K562 (cell line): ENCODE data around the gene TRIM23.

Experiments
- CTCF ChIP-seq, 3 experiments: IDR thresholded peaks in 2 of 3; conservative IDR thresholded peaks in 1 of 3; 2 replicates each; pipeline ENCODE4 v1.5.1; 2011 to 2012; ENCODE audit warnings: low read length in 3 of 3, mild to moderate bottlenecking in 3 of 3, control low read depth in 2 of 3, improper control_type of control experiment in 1 of 3, inconsistent platforms in 1 of 3, low read depth in 1 of 3, mixed read lengths in 1 of 3, moderate library complexity in 1 of 3; ENCODE audit not compliant: insufficient read depth in 2 of 3
- FOXK1 ChIP-seq: sonication (generic); formaldehyde crosslinking; IDR thresholded peaks from 2 replicates; pipeline ENCODE4 v1.8.0; 2022; ENCODE audit warnings: missing genetic modification reagents, mild to moderate bottlenecking, borderline replicate concordance
- MAZ ChIP-seq, 2 experiments: fragments of 450-650 bp in 1 of 2; sonication (generic) in 1 of 2; formaldehyde crosslinking; IDR thresholded peaks in 1 of 2; conservative IDR thresholded peaks in 1 of 2; 2 replicates each; pipeline versions ENCODE4 v1.4.0 to v1.5.0; 2020; ENCODE audit warnings: mild to moderate bottlenecking in 1 of 2, missing genetic modification reagents in 1 of 2
- POLR2AphosphoS5 ChIP-seq: IDR thresholded peaks from 2 replicates; pipeline ENCODE4 v1.6.1; 2011; ENCODE audit warnings: mild to moderate bottlenecking, low read depth, low read length, moderate library complexity; ENCODE audit not compliant: control insufficient read depth, insufficient read depth

DNA sequence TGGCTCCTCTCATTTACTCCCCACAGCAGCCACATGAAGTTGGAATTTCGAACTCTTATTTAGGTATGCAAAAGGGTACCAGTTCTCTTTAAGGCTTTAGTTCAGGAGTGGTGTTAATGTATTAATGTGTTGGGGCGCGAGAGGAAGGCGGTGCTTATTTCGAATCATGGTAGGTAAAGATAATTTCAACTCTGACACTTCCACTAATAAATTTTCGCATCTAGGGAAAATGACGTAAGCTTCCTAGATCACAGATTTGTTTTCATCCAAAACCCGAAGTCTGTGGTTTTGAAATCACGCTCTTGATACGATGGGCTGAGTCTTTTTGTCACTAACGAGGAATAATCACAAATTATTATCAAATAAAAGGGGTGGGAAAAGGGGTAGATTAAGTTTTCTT lies 60.4 kb downstream of the TRIM23 start:
- no peak for TF ChIP-seq POLR2AphosphoS5
- TF ChIP-seq FOXK1, result no peak
- no peak for TF ChIP-seq MAZ (CRISPR knock-in tag; conservative IDR thresholded peaks at IDR 0.05 in 1 of 2, IDR thresholded peaks at IDR 0.05 in 1 of 2)
- no peak for TF ChIP-seq CTCF (IDR thresholded peaks at IDR 0.05 in 2 of 3, conservative IDR thresholded peaks at IDR 0.05 in 1 of 3; ENCODE audit: insufficient read depth in 2 of 3, low read depth in 1 of 3, low read length in 3 of 3)
